A172 (cell line): ENCODE data around the gene KIAA1755. TPM values are rescaled to one million over a fixed set of nuclear protein-coding genes. Genes with fewer than 3 reads are reported as not detected.
A peak's percentile ranks its signal among the peaks of the same experiment; 100 is the strongest.
"Not testable (repeated sequence)": the region's sequence is repeated elsewhere in the genome, so short reads cannot be mapped to it uniquely, and the experiment has no call there.

Experiments
- DNase-seq: peaks from one replicate; pipeline ENCODE4 v3.0.0-alpha.2; 2015; ENCODE audit warnings: low spot score
- total RNA-seq: library from RNA; depleted of rRNA; stranded (reverse); fragments of >200 nt; shearing (Covaris generic); gene quantifications from 2 replicates; pipeline ENCODE4 v1.2.3, GENCODE V29; 2014

KIAA1755 gene
- total RNA-seq, 1 experiment from 2014 or later: 0.69 TPM

GRCh38 chr20:38290829-38291814 lies 30.6 kb upstream of the KIAA1755 start:
- peak; percentile 91 for DNase-seq

GRCh38 chr20:38286586-38287531 lies 26.3 kb upstream of the KIAA1755 start:
- peak; percentile 76 for DNase-seq

DNA sequence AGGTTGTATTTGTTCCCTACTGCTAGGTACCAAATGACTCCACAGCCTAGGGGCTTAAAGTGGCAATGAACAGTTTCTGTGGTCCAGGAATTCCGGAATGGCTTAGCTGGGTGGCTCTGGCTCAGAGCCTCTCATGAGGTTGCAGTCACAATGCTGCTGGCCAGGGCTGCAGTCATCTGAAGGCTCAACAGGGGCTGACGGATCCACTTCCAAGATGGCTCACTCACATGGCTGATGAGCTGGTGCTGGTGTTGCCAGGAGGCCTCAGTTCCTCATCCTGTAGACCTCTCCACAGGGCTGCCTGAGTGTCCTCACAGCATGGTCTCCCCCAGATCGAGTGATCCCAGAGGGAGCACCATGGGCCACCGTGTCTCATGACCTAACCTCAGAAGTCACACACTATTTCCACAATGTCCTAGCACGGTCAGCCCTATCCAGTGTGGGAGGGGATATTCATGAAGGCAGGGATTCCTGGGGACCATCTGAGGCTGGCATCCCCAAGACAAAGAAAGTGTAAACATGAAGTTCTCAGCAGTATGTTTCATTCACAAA lies 24.4 kb upstream of the KIAA1755 start:
- DNase-seq: no peak

- DNase-seq: not testable (repeated sequence)
These were observed 23.6 kb upstream of the KIAA1755 start for GRCh38 chr20:38284066-38284650.

- no peak for DNase-seq
These were observed 22.7 kb upstream of the KIAA1755 start for GRCh38 chr20:38283236-38283635.

DNA sequence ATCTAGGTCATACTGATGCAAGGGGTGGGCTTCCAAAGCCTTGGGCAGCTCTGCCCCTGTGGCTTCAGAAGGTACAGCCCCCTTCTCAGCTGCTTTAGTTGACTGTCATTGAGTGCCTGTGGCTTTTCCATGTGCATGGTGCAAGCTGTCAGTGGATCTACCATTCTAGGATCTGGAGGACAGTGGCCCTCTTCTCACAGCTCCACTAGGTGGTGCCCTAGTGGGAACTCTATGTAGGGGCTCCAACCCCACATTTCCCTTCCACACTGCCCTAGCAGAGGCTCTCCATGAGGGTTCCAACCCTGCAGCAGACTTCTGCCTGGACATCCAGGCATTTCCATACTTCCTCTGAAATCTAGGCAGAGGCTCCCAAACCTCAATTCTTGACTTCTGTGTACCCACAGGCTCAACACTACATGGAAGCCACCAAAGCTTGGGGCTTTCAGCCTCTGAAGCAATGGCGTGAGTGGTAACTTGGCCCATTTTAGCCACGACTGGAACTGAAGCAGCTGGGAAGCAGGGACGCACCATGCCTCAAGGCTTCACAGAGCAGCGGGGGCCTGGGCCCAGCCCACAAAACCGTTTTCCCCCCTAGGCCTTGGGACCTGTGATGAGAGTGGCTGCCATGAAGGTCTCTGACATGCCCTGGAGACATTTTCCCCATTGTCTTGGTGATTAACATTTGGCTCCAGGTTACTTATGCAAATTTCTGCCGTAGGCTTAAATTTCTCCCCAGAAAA lies 20.8 kb upstream of the KIAA1755 start:
- DNase-seq: not testable (repeated sequence)

- DNase-seq: no peak
These were observed 18.2 kb upstream of the KIAA1755 start for GRCh38 chr20:38278763-38279162.

- DNase-seq: no peak
These were observed 17.6 kb upstream of the KIAA1755 start for GRCh38 chr20:38278131-38278530.

DNA sequence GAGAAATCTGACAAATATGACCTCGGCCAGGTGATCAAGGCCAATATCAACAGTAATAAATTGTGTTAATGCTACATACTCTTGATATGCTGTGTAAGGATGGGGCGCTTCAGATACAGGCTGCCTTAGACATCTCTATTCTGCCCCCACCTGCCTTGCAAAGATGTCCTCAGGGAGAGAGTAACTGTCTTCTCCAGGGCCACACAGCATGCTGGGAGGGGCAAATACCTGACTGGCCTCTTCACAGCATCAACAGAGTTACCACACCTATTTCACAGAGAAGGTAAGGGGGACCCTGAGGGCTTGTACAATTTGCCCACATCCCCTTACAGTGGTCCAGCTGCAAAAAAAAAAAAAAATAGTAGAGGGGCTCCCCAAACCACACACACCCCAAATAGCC lies 17.2 kb upstream of the KIAA1755 start:
- no peak for DNase-seq

DNA sequence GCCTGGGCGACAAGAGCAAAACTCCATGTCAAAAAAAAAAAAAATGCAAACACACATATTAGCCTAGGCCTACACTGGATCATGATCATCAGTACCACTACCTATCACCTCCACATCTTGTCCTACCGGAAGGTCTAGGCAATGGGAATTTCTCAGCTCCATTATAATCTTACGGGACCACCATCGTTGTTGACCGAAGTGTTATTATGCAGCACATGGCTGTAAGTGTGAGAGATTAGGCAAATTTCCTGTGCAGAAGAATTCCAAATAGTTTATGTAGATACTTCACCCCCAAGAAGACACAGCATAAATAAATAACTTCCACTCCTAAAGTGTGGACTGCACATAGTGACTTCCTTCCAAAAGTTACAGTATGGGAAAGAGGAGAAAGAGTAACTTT lies 16.8 kb upstream of the KIAA1755 start:
- no peak for DNase-seq

GRCh38 chr20:38275815-38276550 lies 15.4 kb upstream of the KIAA1755 start:
- peak; percentile 84 for DNase-seq

DNA sequence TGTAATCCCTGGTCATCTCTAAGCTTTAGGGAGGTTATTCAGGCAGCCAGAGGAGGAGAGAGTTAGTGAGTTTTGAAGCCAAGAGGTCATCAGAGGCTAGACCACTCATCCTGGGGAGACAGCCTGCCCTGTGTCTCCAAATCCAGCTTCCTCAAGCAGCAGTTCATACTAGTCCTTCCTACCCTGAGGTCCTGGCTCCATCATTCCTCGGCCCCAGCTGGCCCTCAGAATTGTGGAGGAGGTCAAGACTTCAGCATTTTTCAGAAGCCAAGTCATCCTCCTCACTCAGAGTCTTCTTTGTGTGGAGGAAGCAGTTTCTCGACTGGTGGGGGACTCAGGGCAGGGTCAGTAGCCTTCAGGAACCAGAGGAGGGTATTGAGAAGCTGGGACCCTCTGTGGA lies 12.4 kb upstream of the KIAA1755 start:
- no peak for DNase-seq

- peak; percentile 51 for DNase-seq
These were observed 11.9 kb upstream of the KIAA1755 start for GRCh38 chr20:38272398-38272797.

DNA sequence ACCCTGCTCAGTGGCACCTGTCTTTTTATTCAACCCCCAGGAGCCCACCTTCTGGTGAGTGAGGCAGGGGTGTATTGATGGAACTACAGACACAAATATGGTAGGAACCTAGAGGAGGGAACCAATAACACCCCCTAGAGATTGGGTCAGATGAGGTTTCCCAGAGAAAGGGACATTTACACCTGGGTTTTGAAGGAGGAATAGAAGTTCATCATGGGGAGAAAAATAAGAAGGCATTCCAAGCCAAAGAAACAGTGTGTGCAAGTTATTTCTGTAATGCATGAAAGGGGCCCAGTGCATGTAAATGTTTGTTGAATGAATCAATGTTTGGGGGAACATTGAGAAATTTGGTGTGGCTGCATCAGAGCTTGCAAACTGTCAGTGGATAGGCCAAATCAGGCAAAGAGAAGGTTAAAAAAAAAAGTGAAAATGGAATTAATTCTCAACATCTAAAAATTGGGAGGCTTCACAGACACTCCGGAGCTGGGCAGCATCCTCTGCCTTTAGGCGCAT lies 11.1 kb upstream of the KIAA1755 start:
- no peak for DNase-seq

- DNase-seq: peak; percentile 92
These were observed 10.5 kb upstream of the KIAA1755 start for GRCh38 chr20:38270869-38271605.

DNA sequence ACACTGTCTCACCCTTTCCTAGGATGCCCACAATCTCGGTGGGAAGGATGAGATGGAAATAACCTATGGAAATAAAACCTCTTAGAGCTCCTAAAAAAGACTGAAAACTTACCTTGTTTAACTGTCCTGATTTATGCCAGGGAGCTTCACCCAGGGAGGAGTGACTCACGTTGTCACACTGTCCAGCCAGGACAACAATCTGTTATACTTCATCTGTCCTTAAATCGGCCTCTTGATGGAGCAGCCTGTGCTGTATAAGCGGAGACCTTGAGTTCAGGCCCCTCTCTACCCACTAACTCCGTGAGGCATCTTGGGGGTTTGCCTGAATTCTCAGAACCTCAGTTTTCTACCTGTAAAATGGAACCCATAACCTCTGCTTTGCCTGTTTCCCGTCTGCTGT lies 9.2 kb upstream of the KIAA1755 start:
- DNase-seq: no peak

GRCh38 chr20:38269040-38269439 lies 8.5 kb upstream of the KIAA1755 start:
- no peak for DNase-seq

DNA sequence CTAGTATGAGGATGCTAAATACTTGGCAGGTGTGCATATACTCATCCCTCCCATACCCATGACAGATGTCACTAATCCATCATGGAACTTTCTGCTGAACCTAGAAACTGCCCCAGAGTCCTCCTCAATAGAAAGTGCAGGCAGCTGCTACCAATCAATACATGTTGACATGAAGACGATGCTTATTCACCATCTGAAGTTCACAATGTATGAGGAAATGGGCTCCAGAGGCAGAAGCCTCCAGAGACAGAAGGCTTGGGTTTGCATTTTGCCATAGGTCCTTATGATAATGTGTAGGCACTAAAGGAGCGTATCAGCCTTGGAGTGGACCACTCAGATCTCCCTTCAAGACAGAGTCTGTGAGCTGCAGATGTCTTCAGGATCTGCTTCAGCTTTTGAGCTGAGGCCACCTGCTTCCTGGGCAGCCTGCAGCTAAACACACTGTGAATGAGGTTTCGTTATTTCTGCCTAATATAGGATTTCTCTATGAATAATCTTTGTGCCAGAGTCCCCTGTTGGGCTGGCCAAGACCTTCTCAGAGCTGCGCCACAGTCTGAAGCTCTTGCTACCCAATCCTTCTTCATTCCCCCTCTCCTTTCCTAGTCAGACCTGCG lies 7.5 kb upstream of the KIAA1755 start:
- DNase-seq: no peak

- DNase-seq: no peak
These were observed 6.8 kb upstream of the KIAA1755 start for GRCh38 chr20:38267296-38267695.
